Thyroid gland (tissue), 4 donors: ENCODE measurements around the gene COMMD10.

Experiments
- POLR2A ChIP-seq, 2 donors: fragments of 450-650 bp; IDR thresholded peaks; one replicate each; pipeline ENCODE4 v1.6.1; 2017; ENCODE audit warnings: antibody characterized with exemption in 2 of 2, mild to moderate bottlenecking in 2 of 2, moderate library complexity in 1 of 2
- TF ChIP-seq, protein P1 (sequence below), 6 experiments: fragments of 200-600 bp in 3 of 6; fragments of 450-650 bp in 3 of 6; sonication (generic) in 3 of 6; IDR thresholded peaks; one replicate each; pipeline ENCODE4 v1.5.1; 2016 to 2019; ENCODE audit warnings: antibody characterized with exemption in 6 of 6, mild to moderate bottlenecking in 2 of 6, inconsistent platforms in 1 of 6, moderate library complexity in 1 of 6

DNA sequence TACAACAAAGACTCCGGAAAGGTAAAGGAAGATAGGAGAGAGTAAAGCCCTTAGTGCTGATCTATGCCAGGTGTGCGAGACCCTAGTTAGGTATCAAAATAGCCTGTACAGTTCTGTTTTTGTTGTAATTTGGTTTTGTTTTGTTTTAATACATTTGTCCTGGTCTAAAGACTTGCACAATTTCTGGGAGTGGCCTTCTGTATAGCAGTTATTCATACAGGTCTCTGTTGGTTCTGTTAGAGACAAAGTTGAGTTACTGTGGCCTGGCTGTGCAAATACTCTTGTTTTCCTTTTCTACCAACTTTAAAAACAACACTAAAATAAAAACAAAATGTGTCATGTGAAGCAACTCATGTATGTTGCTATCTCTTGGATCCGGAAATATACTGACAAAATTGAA lies 163.6 kb downstream of the COMMD10 start:
- TF ChIP-seq, protein P1, sequence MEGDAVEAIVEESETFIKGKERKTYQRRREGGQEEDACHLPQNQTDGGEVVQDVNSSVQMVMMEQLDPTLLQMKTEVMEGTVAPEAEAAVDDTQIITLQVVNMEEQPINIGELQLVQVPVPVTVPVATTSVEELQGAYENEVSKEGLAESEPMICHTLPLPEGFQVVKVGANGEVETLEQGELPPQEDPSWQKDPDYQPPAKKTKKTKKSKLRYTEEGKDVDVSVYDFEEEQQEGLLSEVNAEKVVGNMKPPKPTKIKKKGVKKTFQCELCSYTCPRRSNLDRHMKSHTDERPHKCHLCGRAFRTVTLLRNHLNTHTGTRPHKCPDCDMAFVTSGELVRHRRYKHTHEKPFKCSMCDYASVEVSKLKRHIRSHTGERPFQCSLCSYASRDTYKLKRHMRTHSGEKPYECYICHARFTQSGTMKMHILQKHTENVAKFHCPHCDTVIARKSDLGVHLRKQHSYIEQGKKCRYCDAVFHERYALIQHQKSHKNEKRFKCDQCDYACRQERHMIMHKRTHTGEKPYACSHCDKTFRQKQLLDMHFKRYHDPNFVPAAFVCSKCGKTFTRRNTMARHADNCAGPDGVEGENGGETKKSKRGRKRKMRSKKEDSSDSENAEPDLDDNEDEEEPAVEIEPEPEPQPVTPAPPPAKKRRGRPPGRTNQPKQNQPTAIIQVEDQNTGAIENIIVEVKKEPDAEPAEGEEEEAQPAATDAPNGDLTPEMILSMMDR (IDR thresholded peaks at IDR 0.05), result no peak
- no peak for TF ChIP-seq POLR2A (IDR thresholded peaks at IDR 0.05)
